ENCODE data around the gene METTL21A. TPM values are rescaled to one million over a fixed set of nuclear protein-coding genes. Genes with fewer than 3 reads are reported as not detected.

The METTL21A gene
- total RNA-seq, 2 experiments from 2014 or later = 25.6 to 29.5 TPM

GRCh38 chr2:207621501-207622039, 3.6 kb downstream of the METTL21A start:
- no peaks in the 10 kb centered on the region for H3K9me3 Mint-ChIP-seq (ENCODE audit: low read depth)
- ChIA-PET POLR2A (interaction anchor here (0.6 to 0.7 kb wide), 3 partner anchors 92 to 434 kb away, joined by 3 read pairs; no protein-coding TSS in a partner anchor), CTCF (interaction anchor here (0.7 kb wide), 1 partner anchor 12 kb away, joined by 3 read pairs; no protein-coding TSS in a partner anchor)
- peaks cover 45% of the 10 kb centered on the region for H3K4me1 Mint-ChIP-seq
- ATAC-seq (no peak), DNase-seq (no peak)
- no peaks in the 10 kb centered on the region for H3K27me3 Mint-ChIP-seq
- H3K27ac Mint-ChIP-seq = peak overlapping the region; percentile 2
- H3K36me3 Mint-ChIP-seq (ENCODE audit: low read depth) = peaks cover 61% of the 10 kb centered on the region
- no peak overlapping the region for H3K4me3 Mint-ChIP-seq
- intact Hi-C loops (cut with DNase I, micrococcal nuclease) = loop anchor here (5.0 to 10.0 kb wide), 4 partner anchors 403 to 1537 kb away; partner anchors contain the start of genes INO80D (in 1 of the 2) and PLEKHM3 (in 1 of the 2)

GRCh38 chr2:207619764-207620203, 5.4 kb downstream of the METTL21A start:
- Mint-ChIP-seq H3K36me3 (ENCODE audit: low read depth) (peaks cover 69% of the 10 kb centered on the region), H3K4me3 (no peak overlapping the region), H3K27me3 (no peaks in the 10 kb centered on the region), H3K4me1 (peaks cover 47% of the 10 kb centered on the region), H3K9me3 (ENCODE audit: low read depth) (no peaks in the 10 kb centered on the region), H3K27ac (peak overlapping the region; percentile 29)
- CTCF ChIA-PET = no interaction called here
- POLR2A ChIA-PET = no interaction called here
- no peak for DNase-seq
- ATAC-seq = peak; percentile 10
- intact Hi-C loops (cut with DNase I, micrococcal nuclease) = loop anchor here (5.0 to 10.0 kb wide), 4 partner anchors 405 to 1535 kb away; partner anchors contain the start of genes INO80D (in 1 of the 2) and PLEKHM3 (in 1 of the 2)

GRCh38 chr2:207617011-207617671, 8.1 kb downstream of the METTL21A start:
- H3K4me3 Mint-ChIP-seq = no peak overlapping the region
- peaks cover 30% of the 10 kb centered on the region for H3K4me1 Mint-ChIP-seq
- H3K27ac Mint-ChIP-seq = peak overlapping the region; percentile 17
- no peaks in the 10 kb centered on the region for H3K9me3 Mint-ChIP-seq (ENCODE audit: low read depth)
- ChIA-PET POLR2A (no interaction called here), CTCF (no interaction called here)
- peaks cover 63% of the 10 kb centered on the region for H3K36me3 Mint-ChIP-seq (ENCODE audit: low read depth)
- intact Hi-C loops (cut with DNase I, micrococcal nuclease) = no loop called here
- no peak for DNase-seq
- no peaks in the 10 kb centered on the region for H3K27me3 Mint-ChIP-seq
- no peak for ATAC-seq

GRCh38 chr2:207616185-207616584, 9.0 kb downstream of the METTL21A start:
- H3K27me3 Mint-ChIP-seq = no peaks in the 10 kb centered on the region
- H3K27ac Mint-ChIP-seq = no peak overlapping the region
- no peak overlapping the region for H3K4me3 Mint-ChIP-seq
- no peaks in the 10 kb centered on the region for H3K9me3 Mint-ChIP-seq (ENCODE audit: low read depth)
- POLR2A ChIA-PET = no interaction called here
- H3K36me3 Mint-ChIP-seq (ENCODE audit: low read depth) = peaks cover 55% of the 10 kb centered on the region
- ATAC-seq (no peak), DNase-seq (no peak)
- peaks cover 22% of the 10 kb centered on the region for H3K4me1 Mint-ChIP-seq
- intact Hi-C loops (cut with DNase I, micrococcal nuclease) = no loop called here
- CTCF ChIA-PET = no interaction called here

GRCh38 chr2:207614824-207615223, 10.4 kb downstream of the METTL21A start:
- intact Hi-C loops (cut with DNase I, micrococcal nuclease) = no loop called here
- no peak for ATAC-seq
- Mint-ChIP-seq H3K27me3 (no peaks in the 10 kb centered on the region), H3K4me3 (no peak overlapping the region), H3K36me3 (ENCODE audit: low read depth) (peaks cover 45% of the 10 kb centered on the region), H3K9me3 (ENCODE audit: low read depth) (no peaks in the 10 kb centered on the region), H3K4me1 (peaks cover 11% of the 10 kb centered on the region), H3K27ac (no peak overlapping the region)
- no peak for DNase-seq
- ChIA-PET POLR2A (no interaction called here), CTCF (no interaction called here)

- no peaks in the 10 kb centered on the region for H3K9me3 Mint-ChIP-seq (ENCODE audit: low read depth)
- ChIA-PET POLR2A (no interaction called here), CTCF (no interaction called here)
- no peak for DNase-seq
- peaks cover 7% of the 10 kb centered on the region for H3K4me1 Mint-ChIP-seq
- H3K4me3 Mint-ChIP-seq = no peak overlapping the region
- no peak for ATAC-seq
- H3K36me3 Mint-ChIP-seq (ENCODE audit: low read depth) = peaks cover 46% of the 10 kb centered on the region
- H3K27ac Mint-ChIP-seq = no peak overlapping the region
- intact Hi-C loops (cut with DNase I, micrococcal nuclease) = no loop called here
- no peaks in the 10 kb centered on the region for H3K27me3 Mint-ChIP-seq
Observed at GRCh38 chr2:207612714-207613113, 12.5 kb downstream of the METTL21A start.

- intact Hi-C loops (cut with DNase I, micrococcal nuclease) = no loop called here
- Mint-ChIP-seq H3K27ac (no peak overlapping the region), H3K4me3 (no peak overlapping the region), H3K36me3 (ENCODE audit: low read depth) (peaks cover 38% of the 10 kb centered on the region), H3K9me3 (ENCODE audit: low read depth) (no peaks in the 10 kb centered on the region), H3K27me3 (no peaks in the 10 kb centered on the region), H3K4me1 (peaks cover 8% of the 10 kb centered on the region)
- CTCF ChIA-PET = no interaction called here
- no peak for ATAC-seq
- POLR2A ChIA-PET = no interaction called here
- DNase-seq = no peak
Observed at GRCh38 chr2:207606829-207607228, 18.4 kb downstream of the METTL21A start.

- intact Hi-C loops (cut with DNase I, micrococcal nuclease) = no loop called here
- Mint-ChIP-seq H3K27ac (no peak overlapping the region), H3K36me3 (ENCODE audit: low read depth) (peaks cover 39% of the 10 kb centered on the region), H3K4me3 (no peak overlapping the region), H3K4me1 (peaks cover 11% of the 10 kb centered on the region), H3K9me3 (ENCODE audit: low read depth) (no peaks in the 10 kb centered on the region), H3K27me3 (no peaks in the 10 kb centered on the region)
- CTCF ChIA-PET = no interaction called here
- no peak for DNase-seq
- ATAC-seq = no peak
- POLR2A ChIA-PET = no interaction called here
Observed at GRCh38 chr2:207606399-207606798, 18.8 kb downstream of the METTL21A start.

- H3K27ac Mint-ChIP-seq = peak overlapping the region; percentile 22
- no peak overlapping the region for H3K4me3 Mint-ChIP-seq
- peaks cover 40% of the 10 kb centered on the region for H3K36me3 Mint-ChIP-seq (ENCODE audit: low read depth)
- POLR2A ChIA-PET = no interaction called here
- no peaks in the 10 kb centered on the region for H3K9me3 Mint-ChIP-seq (ENCODE audit: low read depth)
- no peak for ATAC-seq
- CTCF ChIA-PET = interaction anchor here (0.7 kb wide), 1 partner anchor 209 kb away, joined by 4 read pairs; no protein-coding TSS in a partner anchor
- intact Hi-C loops (cut with DNase I, micrococcal nuclease) = no loop called here
- H3K27me3 Mint-ChIP-seq = no peaks in the 10 kb centered on the region
- peaks cover 11% of the 10 kb centered on the region for H3K4me1 Mint-ChIP-seq
- no peak for DNase-seq
Observed at GRCh38 chr2:207603486-207603885, 21.7 kb downstream of the METTL21A start.

- H3K27ac Mint-ChIP-seq = no peak overlapping the region
- H3K36me3 Mint-ChIP-seq (ENCODE audit: low read depth) = peaks cover 34% of the 10 kb centered on the region
Observed at GRCh38 chr2:207601774-207602173, 23.4 kb downstream of the METTL21A start.

GRCh38 chr2:207600231-207600630, 25.0 kb downstream of the METTL21A start:
- CTCF ChIA-PET = interaction anchor here (1.1 to 1.2 kb wide), 2 partner anchors 14 to 24 kb away, joined by 3 to 5 read pairs; partner anchors contain the start of gene METTL21A
- Mint-ChIP-seq H3K4me1 (peaks cover 11% of the 10 kb centered on the region), H3K27me3 (no peaks in the 10 kb centered on the region), H3K4me3 (no peak overlapping the region), H3K27ac (no peak overlapping the region), H3K36me3 (ENCODE audit: low read depth) (peaks cover 27% of the 10 kb centered on the region), H3K9me3 (ENCODE audit: low read depth) (no peaks in the 10 kb centered on the region)
- intact Hi-C loops (cut with DNase I, micrococcal nuclease) = no loop called here
- DNase-seq = no peak
- no peak for ATAC-seq
- POLR2A ChIA-PET = no interaction called here

More at GRCh38 chr2:207601774-207602173, 23.4 kb downstream of the METTL21A start:
- POLR2A ChIA-PET = no interaction called here
- Mint-ChIP-seq H3K4me3 (no peak overlapping the region), H3K4me1 (peaks cover 11% of the 10 kb centered on the region), H3K27me3 (no peaks in the 10 kb centered on the region), H3K9me3 (ENCODE audit: low read depth) (no peaks in the 10 kb centered on the region)
- DNase-seq = no peak
- no peak for ATAC-seq
- CTCF ChIA-PET = interaction anchor here (0.7 kb wide), 1 partner anchor 20 kb away, joined by 4 read pairs; no protein-coding TSS in a partner anchor
- intact Hi-C loops (cut with DNase I, micrococcal nuclease) = no loop called here

- H3K27ac Mint-ChIP-seq = no peak overlapping the region
- no peaks in the 10 kb centered on the region for H3K9me3 Mint-ChIP-seq (ENCODE audit: low read depth)
- no peaks in the 10 kb centered on the region for H3K27me3 Mint-ChIP-seq
- no peak overlapping the region for H3K4me3 Mint-ChIP-seq
- intact Hi-C loops (cut with DNase I, micrococcal nuclease) = no loop called here
- no peak for ATAC-seq
- CTCF ChIA-PET = interaction anchor here (1.1 kb wide), 1 partner anchor 25 kb away, joined by 5 read pairs; the partner anchor contains the start of gene METTL21A
- POLR2A ChIA-PET = no interaction called here
- peaks cover 24% of the 10 kb centered on the region for H3K36me3 Mint-ChIP-seq (ENCODE audit: low read depth)
- DNase-seq = no peak
- peaks cover 11% of the 10 kb centered on the region for H3K4me1 Mint-ChIP-seq
Observed at GRCh38 chr2:207599636-207600035, 25.6 kb downstream of the METTL21A start.

Measured in activated CD4-positive, alpha-beta T cell treated with anti-CD3 and anti-CD28 coated beads for 36 hours (primary cell).